NK-92 (cell line): ENCODE results near the gene GPR149.
"Not testable (repeated sequence)": the region's sequence is repeated elsewhere in the genome, so short reads cannot be mapped to it uniquely, and the experiment has no call there.

Experiments used
- DNase-seq: peaks from one replicate; lab custom pipeline; 2025; ENCODE audit not compliant: unreplicated experiment; lab: John Stamatoyannopoulos, UW

Gene GPR149, protein sequence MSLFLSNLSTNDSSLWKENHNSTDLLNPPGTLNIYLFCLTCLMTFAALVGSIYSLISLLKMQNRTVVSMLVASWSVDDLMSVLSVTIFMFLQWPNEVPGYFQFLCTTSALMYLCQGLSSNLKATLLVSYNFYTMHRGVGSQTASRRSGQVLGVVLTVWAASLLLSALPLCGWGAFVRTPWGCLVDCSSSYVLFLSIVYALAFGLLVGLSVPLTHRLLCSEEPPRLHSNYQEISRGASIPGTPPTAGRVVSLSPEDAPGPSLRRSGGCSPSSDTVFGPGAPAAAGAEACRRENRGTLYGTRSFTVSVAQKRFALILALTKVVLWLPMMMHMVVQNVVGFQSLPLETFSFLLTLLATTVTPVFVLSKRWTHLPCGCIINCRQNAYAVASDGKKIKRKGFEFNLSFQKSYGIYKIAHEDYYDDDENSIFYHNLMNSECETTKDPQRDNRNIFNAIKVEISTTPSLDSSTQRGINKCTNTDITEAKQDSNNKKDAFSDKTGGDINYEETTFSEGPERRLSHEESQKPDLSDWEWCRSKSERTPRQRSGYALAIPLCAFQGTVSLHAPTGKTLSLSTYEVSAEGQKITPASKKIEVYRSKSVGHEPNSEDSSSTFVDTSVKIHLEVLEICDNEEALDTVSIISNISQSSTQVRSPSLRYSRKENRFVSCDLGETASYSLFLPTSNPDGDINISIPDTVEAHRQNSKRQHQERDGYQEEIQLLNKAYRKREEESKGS

GRCh38 chr3:154430014-154430413 lies at the start of gene GPR149:
TSS of gene GPR149 (minus strand) at chr3:154430190. CDS start at chr3:154429615, 575 bp downstream.
- no peak for DNase-seq

- DNase-seq, result no peak
These were observed 43.8 kb upstream of the GPR149 start for GRCh38 chr3:154473769-154474168.

- DNase-seq, result no peak
These were observed 39.6 kb upstream of the GPR149 start for GRCh38 chr3:154469585-154469984.

DNA sequence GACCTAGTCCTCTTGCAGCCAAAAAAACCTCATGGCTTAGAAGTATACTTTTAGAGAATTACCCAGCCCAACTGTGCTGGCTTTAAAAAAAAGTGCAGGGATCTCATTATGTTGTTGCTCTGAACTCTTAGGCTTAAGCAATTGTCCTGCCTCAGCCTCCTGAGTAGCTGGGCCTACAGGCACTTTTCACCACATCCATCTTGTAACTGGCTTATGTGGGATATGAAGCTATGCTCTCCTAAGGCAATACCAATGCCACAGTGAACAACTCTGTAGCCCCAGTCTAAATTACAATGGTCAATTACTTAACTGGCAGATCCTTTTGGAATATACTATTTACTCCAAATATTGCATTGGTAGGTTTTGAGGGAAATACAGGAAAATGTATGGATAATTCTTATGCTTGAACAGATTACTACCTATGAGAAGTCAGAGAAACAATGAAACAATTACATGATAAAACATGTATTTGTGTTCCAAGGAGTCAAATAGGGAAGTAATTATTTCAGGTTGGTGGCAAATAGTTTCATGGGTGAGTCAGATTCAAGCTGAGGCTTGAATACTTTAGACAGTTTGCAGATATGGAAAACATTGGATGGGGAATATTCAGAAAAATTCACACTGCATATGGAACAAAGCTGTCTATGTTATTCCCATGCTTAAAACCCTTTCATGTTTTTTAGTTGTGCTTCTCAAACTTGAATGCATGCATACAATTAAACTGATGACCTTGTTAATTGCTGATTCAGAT lies 34.6 kb upstream of the GPR149 start:
- DNase-seq, result no peak

GRCh38 chr3:154458560-154458959 lies 28.6 kb upstream of the GPR149 start:
- no peak for DNase-seq

- DNase-seq, result not testable (repeated sequence)
These were observed 9.1 kb upstream of the GPR149 start for GRCh38 chr3:154439081-154439480.

DNA sequence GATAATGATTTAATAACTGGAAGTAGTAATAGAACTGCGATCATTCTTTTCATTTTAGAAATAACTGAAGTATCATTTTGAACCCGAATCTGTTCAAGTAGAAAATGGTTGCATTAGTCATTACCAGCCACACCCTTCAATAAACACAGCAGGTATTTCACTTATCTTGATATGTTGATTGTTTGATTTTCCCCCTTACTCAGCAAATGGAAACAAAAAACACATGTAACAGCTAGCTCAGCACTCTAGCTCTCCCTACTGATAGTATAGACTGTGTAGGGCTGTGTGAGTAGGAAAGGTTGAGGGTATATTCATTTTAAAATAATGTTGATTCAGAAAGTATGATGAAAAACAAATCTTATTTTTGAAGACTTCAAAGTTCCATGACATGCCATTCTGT lies 1.1 kb upstream of the GPR149 start:
- no peak for DNase-seq

- no peak for DNase-seq
These were observed 1.4 kb downstream of the GPR149 start for GRCh38 chr3:154428286-154429206.

DNA sequence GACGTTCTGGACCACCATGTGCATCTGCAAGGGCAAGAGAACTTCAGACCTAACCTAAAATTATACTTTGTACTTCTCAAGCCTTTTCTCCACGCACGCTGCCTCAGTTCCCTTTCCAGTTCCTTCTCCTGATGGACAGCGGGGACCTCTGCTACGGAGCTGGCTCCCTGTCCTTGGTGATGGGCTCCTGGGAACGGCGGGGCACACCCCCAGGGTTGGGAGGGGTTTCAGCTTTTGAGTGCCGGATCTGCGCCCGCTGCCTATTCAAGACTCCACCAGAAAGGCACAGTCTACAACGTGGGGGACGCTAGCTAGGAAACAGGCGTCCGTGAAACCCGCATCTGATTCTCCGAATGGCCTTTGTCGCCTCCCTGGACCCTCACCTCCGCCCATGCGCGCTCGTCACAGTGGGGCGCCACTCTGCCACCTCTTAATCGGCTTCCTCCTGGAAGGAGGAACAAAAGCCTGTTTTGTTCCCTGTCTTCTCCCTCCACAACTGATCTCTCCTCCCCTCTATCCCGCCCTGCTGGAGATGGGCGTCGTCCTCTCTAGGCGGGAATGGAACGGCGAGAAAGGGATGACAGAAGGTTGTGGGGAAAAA lies 2.2 kb downstream of the GPR149 start:
- no peak for DNase-seq

DNA sequence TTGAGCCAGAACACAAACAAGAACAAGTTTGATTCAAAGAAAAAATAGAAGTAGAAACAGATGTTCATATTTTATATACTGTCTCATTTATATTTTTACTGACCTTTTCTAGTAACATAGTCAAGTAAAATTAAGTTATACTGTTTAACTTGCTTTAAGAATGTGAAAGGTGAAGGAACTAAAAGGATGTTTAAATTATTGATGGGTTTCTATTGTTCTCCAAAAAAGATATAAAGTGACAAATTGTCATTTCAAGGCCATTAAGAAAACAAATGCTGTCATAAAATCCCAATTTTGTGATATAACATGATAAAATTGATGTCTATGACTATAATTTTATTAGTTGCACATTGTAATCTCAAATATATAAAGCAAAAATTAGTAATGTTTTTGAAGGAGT lies 7.3 kb downstream of the GPR149 start:
- DNase-seq, result no peak

DNA sequence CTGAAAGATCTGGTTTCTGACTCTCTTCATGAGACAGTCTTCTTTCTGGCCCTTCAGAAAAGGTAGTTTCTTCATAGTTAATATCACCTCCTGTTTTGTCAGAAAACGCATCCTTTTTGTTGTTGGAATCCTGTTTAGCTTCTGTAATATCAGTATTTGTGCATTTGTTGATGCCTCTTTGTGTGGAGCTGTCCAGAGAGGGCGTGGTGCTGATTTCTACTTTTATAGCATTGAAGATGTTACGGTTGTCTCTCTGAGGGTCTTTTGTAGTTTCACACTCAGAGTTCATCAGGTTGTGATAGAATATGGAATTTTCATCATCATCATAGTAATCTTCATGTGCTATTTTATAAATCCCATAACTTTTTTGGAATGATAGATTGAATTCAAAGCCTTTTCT lies 8.9 kb downstream of the GPR149 start:
- DNase-seq, result no peak

DNA sequence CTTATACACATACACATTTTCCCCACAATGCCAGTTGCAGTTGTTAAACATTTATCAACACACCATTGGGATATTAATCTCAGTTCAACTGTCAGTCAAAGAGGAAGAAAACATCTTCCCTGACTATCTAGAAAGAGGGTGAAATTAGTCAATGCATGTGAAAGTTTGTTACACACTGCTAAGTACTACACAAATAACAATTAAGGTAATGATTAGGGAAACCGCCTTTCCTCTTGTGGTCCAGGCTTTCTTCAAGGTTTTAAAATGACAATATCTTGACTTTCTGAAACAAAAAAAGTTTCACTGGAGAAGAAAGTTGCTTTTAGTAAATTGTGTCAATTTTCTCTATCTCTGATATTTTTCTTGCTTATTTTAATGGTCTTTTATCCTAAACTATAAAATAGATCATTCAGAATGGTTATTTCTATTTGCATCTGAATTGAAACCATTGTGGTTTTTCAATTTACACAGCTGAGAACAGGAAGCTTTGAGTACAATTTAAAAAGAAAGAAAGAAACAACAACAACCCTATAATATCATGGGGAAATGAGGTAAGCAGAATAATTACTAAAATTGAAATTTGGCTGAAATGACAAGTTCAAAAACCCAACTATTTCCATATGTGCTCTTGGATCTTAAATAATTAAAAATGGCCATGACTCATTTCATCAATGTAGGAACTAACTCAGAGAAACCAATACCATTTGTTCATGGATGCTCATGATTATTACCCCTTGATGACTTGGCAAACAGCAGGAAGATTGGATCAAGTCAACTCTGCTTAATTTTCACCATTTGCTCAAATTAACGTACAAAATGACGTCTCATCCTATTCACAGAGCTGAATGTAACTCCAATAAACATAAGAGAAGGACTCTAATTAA lies 31.7 kb downstream of the GPR149 start:
- no peak for DNase-seq

DNA sequence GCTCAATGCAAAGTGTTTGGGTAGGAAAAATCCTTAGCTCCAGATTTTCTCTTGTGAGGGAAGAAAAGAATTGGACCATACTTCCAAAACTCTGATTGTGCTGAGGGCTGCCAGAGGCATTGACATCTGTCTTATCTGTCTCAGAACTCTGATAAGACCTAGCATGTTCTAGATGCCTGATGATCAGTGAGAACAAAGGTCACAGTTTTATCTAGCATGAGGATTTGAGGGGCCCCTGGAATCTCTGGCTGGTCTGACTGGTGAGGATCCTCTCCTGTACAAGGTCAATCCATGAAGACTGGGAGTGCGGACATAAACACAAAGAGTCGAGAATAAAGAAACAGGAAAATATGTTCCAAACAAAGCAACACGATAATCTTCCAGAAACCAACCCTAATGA lies 40.1 kb downstream of the GPR149 start:
- no peak for DNase-seq

- no peak for DNase-seq
These were observed 45.5 kb downstream of the GPR149 start for GRCh38 chr3:154384479-154384878.

GRCh38 chr3:154378311-154378710 lies 51.7 kb downstream of the GPR149 start:
- no peak for DNase-seq

DNA sequence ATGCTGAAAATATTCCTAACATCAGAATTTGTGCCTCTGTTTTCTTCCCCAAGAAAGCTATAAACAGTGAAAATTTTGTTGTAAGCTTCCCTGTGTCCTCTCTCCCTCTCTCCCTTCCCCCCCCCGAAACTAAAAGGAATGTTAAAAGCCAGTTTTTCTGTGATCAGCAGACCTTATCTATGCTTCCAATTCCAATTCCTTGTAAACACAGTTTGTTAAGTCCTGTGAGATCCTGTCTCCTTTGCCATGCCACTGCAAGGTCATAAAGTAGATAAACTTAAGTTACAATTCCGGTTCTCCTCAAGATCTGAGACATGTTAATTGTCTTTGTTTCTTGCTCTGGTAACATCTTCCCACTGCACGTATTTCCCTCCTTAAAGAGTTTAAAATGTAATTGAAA lies 62.8 kb downstream of the GPR149 start:
- DNase-seq, result no peak

GRCh38 chr3:154364849-154365248 lies 65.1 kb downstream of the GPR149 start:
- no peak for DNase-seq

- no peak for DNase-seq
These were observed 68.9 kb downstream of the GPR149 start for GRCh38 chr3:154361099-154361498.

DNA sequence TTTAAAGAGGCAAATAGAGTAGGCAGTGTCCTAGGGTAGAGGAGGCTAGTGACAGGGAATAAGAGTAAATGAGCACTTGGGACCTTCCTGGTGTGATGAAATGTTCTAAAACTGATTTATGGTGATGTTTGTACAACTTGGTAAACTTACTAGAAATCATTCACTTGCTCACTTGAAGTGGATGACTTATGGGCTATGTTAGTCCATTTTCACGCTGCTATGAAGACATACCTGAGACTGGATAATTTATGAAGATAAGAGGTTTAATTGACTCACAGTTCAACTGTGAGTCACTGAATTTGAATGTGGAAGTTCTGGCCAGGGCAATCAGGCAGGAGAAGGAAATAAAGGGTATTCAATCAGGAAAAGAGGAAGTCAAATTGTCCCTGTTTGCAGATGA lies 74.0 kb downstream of the GPR149 start:
- no peak for DNase-seq
